Muscle of arm (tissue), 14 donors: ENCODE measurements around the gene RHOBTB3. TPM values are rescaled to one million over a fixed set of nuclear protein-coding genes. Genes with fewer than 3 reads are reported as not detected.
A peak's percentile ranks its signal among the peaks of the same experiment; 100 is the strongest.
"Not testable (repeated sequence)": the region's sequence is repeated elsewhere in the genome, so short reads cannot be mapped to it uniquely, and the experiment has no call there.

Experiments used
- DNase-seq: peaks from one replicate; pipeline ENCODE4 v3.0.0-alpha.2; 2013
- long read RNA-seq, 11 donors: transcript quantifications; one replicate each; lab custom pipeline, GENCODE V29; 2026
- polyA plus RNA-seq, 12 donors: library from polyadenylated mRNA; unstranded; fragments of 120-200 nt; gene quantifications; one replicate each; pipeline ENCODE4 v1.2.1, GENCODE V29; 2013; ENCODE audit not compliant: insufficient read length in 12 of 12

Gene RHOBTB3, protein sequence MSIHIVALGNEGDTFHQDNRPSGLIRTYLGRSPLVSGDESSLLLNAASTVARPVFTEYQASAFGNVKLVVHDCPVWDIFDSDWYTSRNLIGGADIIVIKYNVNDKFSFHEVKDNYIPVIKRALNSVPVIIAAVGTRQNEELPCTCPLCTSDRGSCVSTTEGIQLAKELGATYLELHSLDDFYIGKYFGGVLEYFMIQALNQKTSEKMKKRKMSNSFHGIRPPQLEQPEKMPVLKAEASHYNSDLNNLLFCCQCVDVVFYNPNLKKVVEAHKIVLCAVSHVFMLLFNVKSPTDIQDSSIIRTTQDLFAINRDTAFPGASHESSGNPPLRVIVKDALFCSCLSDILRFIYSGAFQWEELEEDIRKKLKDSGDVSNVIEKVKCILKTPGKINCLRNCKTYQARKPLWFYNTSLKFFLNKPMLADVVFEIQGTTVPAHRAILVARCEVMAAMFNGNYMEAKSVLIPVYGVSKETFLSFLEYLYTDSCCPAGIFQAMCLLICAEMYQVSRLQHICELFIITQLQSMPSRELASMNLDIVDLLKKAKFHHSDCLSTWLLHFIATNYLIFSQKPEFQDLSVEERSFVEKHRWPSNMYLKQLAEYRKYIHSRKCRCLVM
- polyA plus RNA-seq = 100 to 1,000 TPM in 8 of 12 donors, 10 to 100 TPM in 3, not detected in 1; 69.3 to 137 (median 113) TPM
- long read RNA-seq, donor 1, full-length matches to known transcripts = 2 of 173 reads
- long read RNA-seq, donor 1, partial matches to known transcripts = 46 of 173 reads
- long read RNA-seq, donor 1, other reads (novel, unspliced or antisense) = 125 of 173 reads
- long read RNA-seq, donor 2, full-length matches to known transcripts = 21 of 36 reads
- long read RNA-seq, donor 2, partial matches to known transcripts = 15 of 36 reads
- long read RNA-seq, donor 2, other reads (novel, unspliced or antisense) = 0 of 36 reads
- long read RNA-seq, donor 3, full-length matches to known transcripts = 10 of 18 reads
- long read RNA-seq, donor 3, partial matches to known transcripts = 8 of 18 reads
- long read RNA-seq, donor 3, other reads (novel, unspliced or antisense) = 0 of 18 reads
- long read RNA-seq, donor 4, full-length matches to known transcripts = 5 of 11 reads
- long read RNA-seq, donor 4, partial matches to known transcripts = 6 of 11 reads
- long read RNA-seq, donor 4, other reads (novel, unspliced or antisense) = 0 of 11 reads
- long read RNA-seq, donor 5, full-length matches to known transcripts = 19 of 59 reads
- long read RNA-seq, donor 5, partial matches to known transcripts = 40 of 59 reads
- long read RNA-seq, donor 5, other reads (novel, unspliced or antisense) = 0 of 59 reads
- long read RNA-seq, donor 6, partial matches to known transcripts = 14 of 28 reads
- long read RNA-seq, donor 6, other reads (novel, unspliced or antisense) = 12 of 28 reads
- long read RNA-seq, donor 7, full-length matches to known transcripts = 5 of 18 reads
- long read RNA-seq, donor 7, partial matches to known transcripts = 13 of 18 reads
- long read RNA-seq, donor 7, other reads (novel, unspliced or antisense) = 0 of 18 reads
- long read RNA-seq, donor 8, full-length matches to known transcripts = 23 of 44 reads
- long read RNA-seq, donor 8, partial matches to known transcripts = 21 of 44 reads
- long read RNA-seq, donor 8, other reads (novel, unspliced or antisense) = 0 of 44 reads
- long read RNA-seq, donor 9, full-length matches to known transcripts = 2 of 2 reads
- long read RNA-seq, donor 9, partial matches to known transcripts = 0 of 2 reads
- long read RNA-seq, donor 9, other reads (novel, unspliced or antisense) = 0 of 2 reads
- long read RNA-seq, donor 10, full-length matches to known transcripts = 18 of 49 reads
- long read RNA-seq, donor 10, partial matches to known transcripts = 31 of 49 reads
- long read RNA-seq, donor 10, other reads (novel, unspliced or antisense) = 0 of 49 reads
- long read RNA-seq, donor 11, full-length matches to known transcripts = 17 of 38 reads
- long read RNA-seq, donor 11, partial matches to known transcripts = 21 of 38 reads
- long read RNA-seq, donor 11, other reads (novel, unspliced or antisense) = 0 of 38 reads

DNA sequence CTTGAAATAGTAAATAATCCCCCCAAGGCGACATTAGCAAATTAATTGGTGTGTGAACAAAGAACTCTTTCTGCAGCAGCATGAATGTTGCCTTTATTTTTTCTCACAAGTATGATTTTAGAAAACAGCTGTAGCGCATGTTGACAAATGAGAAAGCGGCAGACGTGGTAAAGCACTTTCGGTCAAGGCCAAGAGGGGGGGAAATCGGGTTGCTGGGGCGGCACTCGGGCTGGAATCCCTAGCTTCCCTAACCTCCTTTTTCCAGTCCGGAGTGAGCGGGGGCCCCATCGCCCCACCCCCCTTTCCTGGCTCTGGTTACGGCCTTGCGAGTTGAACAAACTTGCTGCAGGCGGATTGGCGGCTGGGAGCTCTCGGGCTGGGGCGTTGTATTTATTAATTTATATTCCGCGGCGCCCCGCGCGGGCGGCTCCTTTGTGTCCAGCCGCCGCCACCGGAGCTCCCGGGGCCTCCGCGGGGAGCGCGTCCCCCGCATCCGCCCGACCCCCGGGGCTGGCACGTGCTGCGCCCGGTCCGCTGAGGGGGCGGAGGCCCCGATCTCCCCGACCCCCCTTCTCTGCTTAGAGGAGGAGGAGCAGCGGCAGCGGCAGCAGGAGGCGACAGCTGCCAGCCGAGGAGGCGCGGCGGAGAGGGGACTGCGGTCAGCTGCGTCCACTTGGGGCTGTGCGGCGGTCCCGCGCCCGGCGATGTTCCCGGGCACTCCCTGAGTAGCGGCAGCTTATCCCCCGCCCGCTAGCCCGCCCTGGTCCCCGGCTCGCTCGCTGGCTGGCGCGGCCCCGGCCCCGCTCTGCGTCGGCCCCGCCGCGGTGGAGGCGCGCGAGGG is at the start of gene RHOBTB3:
TSS of gene RHOBTB3 (plus strand) at position 607 of the 841 bp plus-strand sequence. CDS start 347 bp downstream, outside the sequence.
- DNase-seq = peak; percentile 96

GRCh38 chr5:95682891-95683290 is 48.2 kb upstream of the RHOBTB3 start, which contains the start of gene SPATA9:
Gene SPATA9 (minus strand): TSS chr5:95682991. CDS start chr5:95682854, 137 bp downstream.
- DNase-seq = no peak

- DNase-seq = no peak
Measured at GRCh38 chr5:95684361-95684760, 46.8 kb upstream of the RHOBTB3 start.

DNA sequence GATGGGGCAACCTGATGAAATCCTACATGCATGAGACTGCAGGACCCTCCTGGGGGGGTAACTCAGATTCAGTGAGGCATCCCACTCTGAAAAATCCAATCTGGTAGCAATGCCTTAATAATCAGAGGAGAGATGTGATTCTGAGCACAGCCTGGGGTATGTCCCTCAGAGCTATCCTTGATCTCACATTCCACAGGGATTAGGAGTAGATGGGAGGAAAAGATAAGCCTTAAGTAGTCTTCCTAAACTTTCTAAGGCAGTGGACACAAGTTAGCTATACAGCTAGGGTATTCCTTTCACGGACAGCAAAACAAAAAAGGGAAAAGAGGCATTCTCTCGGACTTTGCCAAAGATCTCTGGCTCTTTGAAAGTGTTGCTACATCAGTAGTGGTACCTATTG is 44.5 kb upstream of the RHOBTB3 start:
- no peak for DNase-seq

GRCh38 chr5:95689680-95690079 is 41.5 kb upstream of the RHOBTB3 start:
- no peak for DNase-seq

- no peak for DNase-seq
Measured at GRCh38 chr5:95690333-95690732, 40.8 kb upstream of the RHOBTB3 start.

DNA sequence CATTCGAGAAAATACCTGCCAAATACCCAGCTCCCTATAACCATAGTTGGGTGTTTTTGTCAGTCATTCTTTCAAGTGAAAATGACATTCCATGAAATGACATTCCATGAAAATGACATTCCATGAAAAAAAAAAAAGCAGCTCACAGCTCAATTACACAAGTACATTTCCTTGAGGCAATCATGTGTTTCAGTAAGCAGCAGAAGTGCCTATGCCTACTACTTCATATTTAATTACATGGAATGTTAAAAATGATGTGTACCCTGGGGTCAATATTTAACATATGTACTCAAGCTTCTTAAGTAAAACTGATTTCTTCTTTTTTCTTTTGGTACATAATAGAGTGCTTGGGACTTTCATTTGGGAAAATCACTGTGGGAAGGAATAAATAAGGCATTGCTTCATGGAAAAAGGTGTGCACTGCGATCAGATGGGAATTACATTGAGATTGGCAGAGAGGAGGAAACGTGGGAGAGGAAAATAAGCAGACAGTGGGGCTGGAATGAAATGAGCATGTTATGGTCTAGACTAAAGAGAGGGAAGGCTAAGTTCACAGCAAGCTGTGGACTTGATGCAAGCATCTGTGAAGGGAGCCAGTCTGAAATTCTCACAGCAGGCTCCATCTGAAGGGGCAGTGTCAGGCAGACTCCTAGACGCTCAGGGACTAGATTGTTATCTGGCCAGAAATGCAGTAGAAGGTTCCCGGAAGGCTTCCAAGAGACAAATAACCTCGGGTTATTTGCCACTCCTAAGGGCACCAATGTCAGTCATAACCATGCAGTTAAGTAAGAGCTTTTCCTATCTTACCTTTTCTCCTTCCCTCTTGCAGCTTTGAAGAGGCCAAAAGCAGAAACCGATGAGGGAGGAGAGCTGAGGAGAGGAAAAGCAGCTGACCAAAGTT is 33.1 kb upstream of the RHOBTB3 start:
- no peak for DNase-seq

DNA sequence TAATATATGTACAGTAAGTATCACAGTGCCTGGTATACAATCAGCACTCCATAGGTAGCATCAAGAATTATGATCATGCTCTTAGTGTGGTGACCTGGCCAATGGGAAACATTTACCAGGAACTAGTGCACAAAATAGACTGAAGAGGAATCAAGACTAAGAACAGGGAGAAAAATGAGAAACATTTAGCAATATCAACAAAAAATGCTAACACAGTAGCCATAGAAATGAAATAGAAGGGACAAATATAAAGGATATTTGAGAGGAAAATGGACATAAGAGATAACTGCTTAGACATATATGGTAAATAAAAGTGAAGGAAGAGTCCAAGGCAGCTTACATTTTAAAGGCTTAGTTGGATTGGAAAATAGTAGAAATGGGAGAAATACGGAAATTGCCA is 31.8 kb upstream of the RHOBTB3 start:
- DNase-seq = no peak

GRCh38 chr5:95701074-95701473 is 30.1 kb upstream of the RHOBTB3 start:
- no peak for DNase-seq

DNA sequence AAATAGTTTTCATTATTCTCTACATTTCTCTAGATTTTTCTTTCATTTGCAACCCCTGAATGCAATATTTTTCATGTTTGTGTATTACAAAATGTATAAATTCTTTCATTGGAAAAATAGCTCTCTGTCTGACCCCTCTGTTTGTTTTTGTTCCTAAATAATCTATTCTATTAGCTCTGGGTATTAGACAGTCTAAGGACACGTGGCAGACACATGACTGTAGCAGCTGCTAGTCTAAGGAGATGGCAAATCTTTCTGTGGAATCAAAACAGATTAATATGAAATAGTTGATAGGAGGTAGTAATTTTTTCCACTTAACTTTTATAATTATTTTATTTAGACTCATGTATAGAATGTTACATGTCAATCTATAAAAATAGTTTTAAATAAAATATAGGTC is 27.0 kb upstream of the RHOBTB3 start:
- DNase-seq = no peak

- not testable (repeated sequence) for DNase-seq
Measured at GRCh38 chr5:95706196-95706595, 24.9 kb upstream of the RHOBTB3 start.

- DNase-seq = no peak
Measured at GRCh38 chr5:95707055-95707454, 24.1 kb upstream of the RHOBTB3 start.

DNA sequence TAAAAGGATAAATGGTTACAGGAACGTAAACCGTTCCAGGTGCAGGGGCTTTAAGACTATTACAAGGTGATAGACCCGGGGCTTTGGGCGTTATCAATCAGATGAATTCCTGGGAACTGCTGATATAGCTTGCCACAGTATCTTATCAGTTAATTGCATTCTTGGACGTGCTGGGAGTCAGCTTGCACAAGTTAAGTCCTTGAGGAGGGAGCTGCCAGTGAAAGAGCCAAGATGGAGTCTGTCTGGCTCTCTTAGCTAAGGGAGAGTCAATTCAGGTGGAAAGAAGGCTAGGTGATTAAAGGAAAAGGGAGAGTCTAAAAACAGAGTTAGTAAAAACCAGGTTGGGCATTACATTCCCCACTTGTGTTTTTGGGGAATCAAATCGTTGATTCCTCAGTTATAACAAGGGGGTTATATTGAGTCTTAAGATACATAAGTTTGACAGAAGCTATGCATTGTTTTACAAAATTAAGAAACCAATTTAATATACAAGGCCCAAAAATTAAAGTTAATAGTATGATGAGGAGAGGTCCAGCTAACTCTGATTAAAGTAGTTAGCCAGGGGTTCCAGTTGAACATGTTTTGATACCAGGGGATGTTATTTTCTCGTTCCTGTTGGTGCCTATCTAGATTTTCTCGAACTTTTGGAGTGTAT is 23.5 kb upstream of the RHOBTB3 start:
- DNase-seq = not testable (repeated sequence)

GRCh38 chr5:95708876-95709275 is 22.3 kb upstream of the RHOBTB3 start:
- no peak for DNase-seq

GRCh38 chr5:95709967-95710650 is 21.0 kb upstream of the RHOBTB3 start:
- DNase-seq = no peak

DNA sequence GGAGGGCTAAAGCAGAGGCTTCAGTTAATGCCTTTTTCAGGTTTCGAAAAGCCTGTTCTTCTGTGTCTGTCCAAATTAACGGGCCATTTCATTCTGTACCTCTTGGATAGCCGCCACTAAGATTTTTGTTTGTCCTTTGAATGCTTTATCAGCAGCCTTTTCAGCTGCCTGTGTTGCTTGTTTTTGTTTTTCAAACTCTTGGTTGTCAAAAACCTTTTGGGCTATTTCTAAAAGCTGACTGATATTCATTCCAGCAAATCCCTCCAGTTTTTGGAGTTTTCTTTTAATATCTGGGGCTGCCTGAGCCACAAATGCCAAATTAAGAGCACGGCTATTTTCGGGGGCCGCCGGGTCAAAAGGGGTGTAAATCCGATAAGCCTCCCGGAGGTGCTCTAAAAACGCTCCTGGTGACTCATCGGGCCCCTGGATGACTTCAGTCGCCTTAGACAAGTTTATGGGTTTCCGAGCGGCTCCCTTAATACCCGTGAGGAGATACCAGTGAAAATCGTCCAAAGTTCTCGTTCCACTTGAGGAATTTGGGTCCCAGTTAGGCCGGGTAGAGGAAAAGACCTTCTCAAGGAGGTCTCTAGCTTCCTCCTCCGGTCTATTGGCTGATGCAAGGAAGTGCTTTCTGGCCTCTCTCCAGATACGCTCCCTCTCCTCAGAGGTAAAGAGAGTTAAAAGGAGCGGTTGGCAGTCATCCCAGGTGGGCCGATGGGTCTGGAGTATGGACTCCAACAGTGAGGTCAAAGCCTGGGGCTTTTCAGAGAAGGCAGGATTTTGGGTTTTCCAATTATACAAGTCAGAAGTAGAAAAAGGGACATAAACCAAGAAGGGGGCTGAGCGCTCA is 20.3 kb upstream of the RHOBTB3 start:
- DNase-seq = not testable (repeated sequence)
